Ammon's horn (tissue), 1 donor: ENCODE measurements around the gene XIRP1.
A peak's percentile ranks its signal among the peaks of the same experiment; 100 is the strongest.
"Not testable (repeated sequence)": the region's sequence is repeated elsewhere in the genome, so short reads cannot be mapped to it uniquely, and the experiment has no call there.

Experiments
- DNase-seq: peaks from one replicate; pipeline ENCODE4 v3.0.0-alpha.2; 2016; ENCODE audit warnings: low spot score

The XIRP1 gene

DNA sequence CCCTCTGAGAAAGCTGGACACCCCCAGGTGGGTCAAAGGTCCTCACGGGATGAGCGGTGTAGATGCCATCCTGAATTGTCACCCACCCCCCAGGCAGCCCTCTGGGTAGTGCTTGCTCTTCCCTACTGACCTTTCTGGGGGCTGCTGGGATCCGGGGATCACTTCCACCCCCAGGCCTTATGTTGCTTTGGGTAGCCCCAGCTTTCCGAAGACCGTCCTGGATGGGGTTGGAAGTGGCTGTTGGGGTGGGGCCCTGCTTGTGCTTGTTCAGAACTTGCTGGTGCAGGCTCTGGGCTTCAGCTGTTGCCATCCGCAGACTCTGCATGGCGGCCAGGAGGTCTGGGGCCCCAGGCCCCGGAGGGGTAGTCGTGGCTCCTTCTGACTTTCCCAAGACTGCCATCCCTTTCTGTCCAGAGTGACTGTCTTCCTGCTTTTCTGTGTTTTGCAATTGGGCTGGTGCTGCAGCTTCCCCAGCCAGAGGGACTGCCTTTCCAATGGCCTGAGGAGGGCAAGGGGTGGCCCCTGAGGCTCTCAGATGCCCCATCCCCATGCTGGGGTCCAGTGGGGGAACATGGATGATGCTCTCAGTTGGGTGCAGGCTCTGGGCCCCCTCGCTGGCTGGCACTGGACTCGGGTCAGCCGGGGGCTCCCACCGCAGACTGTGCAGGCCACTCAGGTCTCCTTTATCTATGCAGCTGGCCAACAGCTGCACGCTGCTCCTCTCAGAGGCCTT, 6.3 kb downstream of the XIRP1 start:
- no peak for DNase-seq

DNA sequence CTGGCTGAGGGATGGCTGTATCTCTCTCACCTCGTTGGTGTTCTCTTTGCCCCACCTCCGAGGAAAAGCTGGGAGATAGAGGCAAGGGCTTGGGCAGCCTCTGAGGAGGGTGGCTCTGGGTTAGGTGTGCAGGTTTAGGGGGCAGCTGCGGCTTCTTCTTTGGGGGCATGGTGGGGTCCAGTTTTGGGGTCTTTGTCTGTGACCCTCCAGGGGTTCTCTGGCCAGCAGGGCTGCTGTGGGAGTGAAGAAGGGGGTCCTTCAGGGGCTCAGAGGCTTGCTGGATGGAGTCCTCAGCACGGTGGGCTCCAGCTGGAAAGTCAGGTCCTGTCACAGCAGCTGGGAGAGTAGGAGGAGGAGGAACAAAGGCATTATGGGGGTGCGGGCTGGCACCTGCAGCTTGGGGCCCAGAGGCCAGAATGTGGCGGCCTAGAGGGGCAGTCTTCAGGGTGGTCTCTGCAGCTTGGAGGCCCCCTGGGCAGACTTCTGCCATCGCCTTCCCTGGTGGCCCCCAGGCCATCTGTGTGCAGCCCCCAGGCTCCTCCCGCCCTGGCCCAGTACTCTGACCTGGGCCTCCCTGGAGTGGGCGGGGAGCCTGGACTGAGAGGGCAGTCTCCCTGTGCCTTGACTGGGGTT, 7.0 kb downstream of the XIRP1 start:
- no peak for DNase-seq

DNA sequence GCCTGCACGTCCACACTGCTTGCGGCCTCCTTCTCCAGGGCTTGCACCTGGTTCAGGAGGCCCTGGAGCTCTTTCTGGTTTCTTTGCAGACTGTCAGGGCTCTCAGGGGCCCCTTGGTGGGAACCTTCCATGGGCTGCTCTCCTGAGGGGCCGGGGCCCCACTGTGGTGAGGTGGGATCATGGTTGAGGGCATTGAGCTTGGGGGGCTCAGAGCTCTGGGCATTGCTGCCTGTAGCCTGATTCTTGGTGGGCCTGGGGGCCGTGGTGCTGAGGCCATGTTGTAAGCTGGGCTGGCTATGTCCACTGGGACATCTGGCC, 7.5 kb downstream of the XIRP1 start:
- DNase-seq: no peak

DNA sequence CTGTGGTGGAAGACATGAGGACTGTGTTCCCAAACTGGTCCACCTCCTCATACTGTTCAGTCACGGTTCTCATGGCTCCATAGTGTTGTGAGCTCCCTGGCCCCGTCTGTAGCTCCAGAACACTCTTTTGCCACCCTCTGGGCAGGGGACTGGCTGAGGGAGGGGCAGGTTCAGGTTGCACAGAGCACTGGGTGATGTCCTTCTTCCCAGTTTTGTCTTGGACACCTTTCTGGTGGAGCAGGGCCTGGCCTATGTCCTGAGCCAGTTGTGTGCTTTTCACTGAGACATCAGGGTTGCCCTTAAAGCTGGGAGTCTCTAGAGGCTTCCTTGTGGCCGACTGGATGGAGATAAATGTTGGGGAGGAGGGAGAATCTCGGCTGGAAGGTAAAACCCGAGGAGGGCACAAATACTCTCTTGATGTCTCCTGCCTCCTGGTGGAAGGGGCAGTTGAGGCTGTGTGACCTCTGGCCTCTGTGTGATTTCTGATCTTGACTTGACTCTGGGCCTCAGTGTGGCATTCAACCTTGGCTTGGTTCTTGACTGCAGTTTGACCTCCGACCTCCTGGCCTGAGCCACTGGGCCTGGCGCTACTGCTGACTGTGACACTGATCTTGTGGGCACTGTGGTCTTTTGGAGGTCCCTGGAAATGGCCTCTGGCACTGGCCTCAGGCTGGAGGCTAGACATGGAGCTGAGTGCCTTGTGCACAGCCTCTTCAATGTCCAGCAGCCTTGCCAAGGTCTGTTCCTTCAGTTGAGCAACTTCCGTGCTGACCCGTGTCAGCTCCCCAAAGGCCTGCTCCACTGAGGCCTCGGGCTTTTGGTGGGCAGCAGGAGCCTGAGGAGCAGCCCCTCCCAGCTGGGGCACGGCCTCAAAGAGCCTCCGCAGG, 8.1 kb downstream of the XIRP1 start:
- no peak for DNase-seq

DNA sequence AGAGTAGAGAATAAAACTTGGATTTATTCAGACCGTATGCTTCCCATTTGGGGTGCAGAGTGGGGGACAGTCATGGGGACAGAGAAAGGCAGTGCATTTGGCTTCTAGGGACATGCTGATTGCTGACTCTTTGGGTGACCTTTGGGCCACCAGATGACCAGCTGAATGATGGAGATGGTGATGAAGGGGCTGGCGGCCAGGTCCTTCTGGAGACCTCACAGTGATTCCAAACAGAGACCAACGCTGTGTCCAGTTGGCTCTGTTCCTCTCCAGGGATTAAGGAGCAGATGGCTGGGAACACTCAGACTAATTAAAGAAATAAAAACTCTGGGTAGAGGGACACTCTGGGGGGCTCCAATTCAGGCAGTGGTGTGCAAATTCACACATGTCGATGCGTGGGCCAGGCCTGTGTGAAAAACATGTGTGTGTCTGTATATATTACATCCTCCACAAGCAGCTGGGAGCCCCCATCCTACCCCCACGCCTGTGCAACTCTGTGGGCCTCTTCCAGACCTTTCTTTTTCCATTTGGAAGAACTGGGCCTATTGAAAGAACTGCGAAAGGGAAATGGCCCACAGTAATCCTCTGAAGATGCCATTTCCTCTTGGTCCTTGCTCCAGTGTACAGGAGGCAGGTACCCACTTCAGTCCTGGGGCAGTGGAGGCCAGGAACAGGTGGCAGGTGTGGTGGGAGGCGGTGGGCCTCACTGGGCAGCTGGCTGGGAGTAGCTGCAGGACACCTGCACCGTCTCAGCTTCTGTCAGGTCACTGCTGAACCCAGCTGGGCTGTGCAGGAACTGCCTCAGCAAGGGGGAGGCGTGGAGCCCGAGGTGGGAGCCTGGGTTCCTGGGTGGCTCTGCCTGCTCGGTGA, 8.9 kb downstream of the XIRP1 start:
- no peak for DNase-seq

DNA sequence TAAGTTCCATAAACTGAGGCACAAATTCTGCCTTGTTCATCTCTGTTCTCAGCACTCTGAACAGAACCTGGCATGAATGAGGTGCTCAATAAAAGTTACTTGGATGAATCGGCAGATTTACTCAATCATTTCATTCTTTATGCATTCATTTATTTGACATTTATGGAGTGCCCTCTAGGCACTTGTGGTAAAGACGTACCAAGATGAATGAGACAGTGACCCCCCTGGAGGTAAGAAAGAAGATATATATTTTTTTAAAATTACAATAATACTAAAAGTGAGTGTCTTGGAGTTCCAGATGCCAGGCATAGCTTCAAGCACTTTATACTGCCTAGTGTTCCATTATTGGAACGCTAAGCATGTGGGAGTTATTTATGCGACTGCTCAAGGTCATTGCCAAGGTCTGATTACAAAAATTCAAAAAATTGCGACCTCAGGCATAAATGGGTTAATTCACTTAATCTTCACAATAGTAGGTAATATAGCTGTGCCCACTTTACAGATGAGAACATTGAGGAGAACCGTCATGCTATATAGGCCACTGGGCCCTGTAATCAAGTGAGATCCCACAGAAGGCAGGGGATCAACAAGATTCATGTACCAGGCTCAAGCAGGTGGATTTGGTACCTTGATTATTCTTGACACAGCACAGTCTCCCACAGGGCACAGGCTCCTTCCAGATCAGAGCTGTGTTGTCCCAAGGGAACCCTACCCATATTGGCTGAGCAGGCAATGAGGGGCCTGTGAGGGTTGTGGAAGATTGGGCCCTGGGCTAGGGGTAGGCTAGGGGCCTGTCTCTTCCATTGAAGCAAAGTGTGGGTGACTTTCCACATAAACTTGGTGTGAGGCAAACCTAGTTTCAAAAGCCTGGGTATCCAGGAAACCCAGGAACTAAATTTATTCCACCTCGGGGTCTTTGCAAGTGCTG, 10.7 kb downstream of the XIRP1 start:
- DNase-seq: no peak

DNA sequence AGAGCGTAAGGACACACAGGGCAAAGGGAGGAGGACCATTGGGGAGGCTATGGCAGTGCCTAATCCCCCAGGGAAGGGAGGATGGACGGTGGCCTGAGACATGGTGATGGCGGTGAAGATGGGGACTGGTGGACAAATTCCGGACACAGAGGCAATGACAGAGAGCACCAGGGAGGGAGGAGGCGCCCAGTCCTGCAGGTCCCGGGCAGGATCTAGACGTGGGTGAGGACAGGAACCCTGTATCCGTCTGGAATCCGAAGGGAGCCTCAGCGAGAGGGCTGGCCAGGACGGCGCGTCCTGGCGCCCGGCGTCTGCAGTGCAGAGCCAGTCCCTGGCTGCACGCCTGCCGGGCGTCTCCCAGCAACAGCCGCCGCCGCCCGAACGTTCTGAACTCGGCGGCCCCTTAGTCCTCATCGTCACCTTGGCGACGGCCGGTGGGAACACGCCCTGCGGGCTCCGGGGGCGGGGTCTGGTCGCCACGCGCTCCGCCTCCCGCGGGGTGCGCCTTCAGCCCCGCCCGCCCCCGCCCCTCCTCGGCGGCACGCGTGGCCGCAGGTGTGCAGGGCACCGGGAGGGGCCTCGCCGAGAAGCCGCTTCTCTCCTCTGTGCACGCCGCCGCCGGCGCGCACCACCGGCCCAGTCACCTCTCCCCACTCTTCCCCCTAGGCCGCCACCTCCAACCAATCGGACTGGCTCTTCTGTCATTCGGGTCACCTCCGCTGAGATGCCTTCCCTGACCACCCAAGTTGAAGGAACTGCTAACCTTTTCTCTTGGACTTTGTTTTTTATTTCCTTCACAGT, 11.6 kb downstream of the XIRP1 start:
- peak; percentile 85 for DNase-seq

DNA sequence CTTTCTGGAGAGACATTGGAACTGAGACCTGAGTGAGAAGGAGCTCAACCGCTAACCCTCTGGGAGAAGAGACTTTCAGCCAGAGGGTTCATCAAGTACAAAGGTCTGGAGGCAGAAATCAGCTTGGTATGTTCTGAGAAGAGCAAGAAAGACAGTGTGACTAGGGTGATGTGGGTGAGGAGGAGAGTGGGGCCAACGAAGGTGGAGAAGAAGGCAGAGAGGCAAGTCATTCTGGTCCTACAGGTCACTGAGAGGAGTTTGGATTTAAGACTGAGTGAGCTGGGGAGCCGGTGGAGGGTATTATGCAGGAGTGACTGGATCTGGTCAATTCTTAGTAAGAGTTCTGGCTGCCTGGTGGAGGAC, 12.2 kb downstream of the XIRP1 start:
- no peak for DNase-seq

DNA sequence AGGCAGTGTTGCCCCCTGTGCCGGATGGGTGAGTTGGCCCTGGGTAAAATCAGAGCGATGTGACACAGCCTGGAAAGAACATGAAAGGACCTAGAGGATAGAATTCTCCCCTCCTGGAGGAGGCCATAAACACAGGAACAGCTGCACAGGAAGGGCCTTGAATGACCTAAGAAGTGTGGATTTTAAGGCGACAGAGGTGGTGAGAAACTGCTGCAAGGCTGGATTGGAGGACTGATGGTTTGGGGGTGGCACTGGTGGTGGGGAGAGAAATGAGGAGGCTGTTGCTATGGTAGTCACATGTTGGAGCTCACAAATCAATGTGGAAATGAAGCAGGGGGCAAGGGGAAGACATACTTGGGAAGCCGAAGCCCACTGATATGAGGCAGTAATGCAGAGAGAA, 13.8 kb downstream of the XIRP1 start:
- peak; percentile 49 for DNase-seq

DNA sequence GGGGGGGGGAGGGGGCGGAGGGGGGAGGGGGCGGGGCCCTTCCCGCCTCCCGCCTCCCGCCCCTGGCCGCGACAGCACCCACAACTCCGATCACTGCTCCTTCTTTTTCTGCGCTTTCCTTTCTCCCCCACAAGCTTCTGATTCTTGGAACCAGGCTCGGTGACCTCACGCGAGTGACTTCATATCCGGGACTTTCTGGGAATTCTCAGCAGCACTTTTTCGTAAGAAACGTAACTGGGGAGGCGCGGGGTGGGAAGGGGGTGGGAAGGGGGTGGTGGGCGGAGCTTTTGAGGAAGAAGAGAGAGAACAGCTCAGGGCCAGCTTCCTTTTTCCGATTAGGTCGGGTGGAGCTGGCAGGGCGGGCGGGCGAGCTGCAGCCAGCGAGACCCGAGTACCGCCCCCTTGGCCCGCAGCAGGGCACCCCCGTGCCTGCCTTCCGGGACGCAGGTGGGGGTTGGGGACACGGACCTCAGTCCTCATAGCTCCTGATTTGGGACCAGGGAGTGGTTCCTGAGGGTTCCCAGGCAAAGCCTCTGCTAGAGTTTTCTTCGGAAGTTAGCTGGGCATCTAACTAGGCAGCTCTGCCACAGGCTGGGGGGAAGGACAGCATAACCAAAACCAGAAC, 14.6 kb downstream of the XIRP1 start:
- DNase-seq: peak; percentile 81

DNA sequence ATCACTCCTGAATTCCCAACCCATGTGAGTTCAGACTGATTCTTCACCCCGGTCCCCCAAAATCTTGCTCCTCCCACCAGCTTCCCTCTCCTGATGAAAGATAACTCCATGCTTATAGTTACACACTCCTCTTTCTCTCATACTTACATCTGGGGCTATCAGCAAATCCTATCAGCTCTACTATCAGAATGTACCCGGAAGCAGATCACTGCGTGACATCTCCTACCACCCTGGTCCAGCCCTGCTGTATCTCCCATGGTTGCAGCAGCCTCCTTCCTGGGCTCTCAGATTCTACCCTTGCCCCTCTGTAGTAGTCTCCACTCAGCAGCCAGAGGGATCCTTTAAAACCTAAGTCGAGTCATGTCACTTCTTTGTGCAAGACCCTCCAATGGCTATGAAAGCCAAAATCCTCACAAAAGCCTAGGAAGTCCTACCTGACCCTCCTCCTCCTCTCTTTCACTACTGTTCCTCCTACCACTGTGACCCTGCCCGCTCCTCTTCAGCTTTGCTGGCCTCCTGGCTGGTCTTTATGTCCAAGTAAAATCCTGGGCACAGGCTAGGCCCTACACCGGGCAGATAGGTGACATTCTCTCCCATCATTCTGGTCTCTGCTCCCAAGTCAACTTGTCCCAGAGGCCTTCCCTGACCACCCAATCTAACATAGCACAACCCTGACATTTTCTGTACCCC, 16.2 kb downstream of the XIRP1 start:
- no peak for DNase-seq

DNA sequence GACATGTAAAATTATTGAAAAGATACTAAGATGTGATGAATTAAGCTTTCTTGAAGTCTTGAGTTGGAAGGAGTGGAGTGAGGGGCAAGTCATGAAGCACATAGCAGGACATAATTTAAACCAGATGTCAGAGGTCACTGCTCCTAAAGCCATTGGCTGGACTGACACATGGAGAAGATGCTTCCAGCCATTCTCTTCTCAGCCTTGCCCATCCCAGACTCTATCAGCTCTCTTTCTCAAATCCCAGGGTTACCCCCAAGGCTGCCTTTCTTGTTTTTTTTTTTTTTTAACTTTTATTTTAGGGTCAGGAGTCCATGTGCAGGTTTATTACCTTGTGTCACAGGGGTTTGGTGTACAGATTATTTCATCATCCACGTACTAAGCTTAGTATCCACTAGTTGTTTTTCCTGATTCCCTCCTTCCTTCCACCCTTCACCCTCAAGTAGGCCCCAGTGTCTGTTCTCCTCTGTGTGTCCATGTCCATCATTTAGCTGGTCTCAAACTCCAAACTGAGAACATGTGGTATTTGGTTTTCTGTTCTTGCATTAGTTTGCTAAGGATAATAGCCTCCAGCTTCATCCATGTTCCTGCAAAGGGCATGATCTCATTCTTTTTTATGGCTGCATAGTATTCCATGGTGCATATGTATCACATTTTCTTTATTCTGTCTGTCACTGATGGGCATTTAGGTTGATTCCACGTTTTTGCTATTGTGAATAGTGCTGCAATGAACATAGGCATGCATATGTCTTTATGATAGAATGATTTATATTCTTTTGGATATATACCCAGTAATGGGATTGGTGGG, 18.9 kb downstream of the XIRP1 start:
- no peak for DNase-seq

DNA sequence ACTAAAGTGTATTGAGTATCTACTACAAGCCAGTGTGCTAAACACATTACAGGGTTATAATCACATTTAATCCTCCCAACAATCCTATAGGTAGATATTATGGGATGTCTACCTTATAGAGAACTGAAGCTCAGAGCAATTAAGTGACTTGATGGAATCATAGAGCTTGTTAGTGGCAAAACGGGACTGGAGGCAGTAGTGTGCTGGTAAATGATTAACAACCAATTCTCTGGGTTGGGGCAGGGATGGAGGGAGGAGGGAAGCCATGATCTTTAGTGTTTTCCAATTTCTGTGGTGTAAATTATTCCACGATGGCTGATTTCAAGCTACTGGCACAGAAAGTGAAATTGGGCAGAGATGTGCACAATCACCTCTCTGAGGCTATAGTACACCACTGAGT, 20.5 kb downstream of the XIRP1 start:
- DNase-seq: no peak

DNA sequence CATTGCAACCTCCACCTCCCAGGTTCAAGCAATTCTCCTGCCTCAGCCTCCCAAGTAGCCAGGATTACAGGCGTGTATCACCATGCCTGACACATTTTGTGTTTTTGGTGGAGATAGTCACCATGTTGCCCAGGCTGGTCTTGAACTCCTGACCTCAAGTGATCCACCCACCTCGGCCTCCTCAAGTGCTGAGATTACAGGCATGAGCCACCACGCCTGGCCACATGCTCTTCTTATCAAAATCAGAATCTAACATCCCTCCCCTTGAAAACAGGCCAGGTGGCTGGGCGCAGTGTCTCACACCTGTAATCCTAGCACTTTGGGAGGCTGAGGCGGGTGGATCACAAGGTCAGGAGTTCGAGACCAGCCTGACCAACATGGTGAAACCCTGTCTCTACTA, 21.5 kb downstream of the XIRP1 start:
- DNase-seq: not testable (repeated sequence)

DNA sequence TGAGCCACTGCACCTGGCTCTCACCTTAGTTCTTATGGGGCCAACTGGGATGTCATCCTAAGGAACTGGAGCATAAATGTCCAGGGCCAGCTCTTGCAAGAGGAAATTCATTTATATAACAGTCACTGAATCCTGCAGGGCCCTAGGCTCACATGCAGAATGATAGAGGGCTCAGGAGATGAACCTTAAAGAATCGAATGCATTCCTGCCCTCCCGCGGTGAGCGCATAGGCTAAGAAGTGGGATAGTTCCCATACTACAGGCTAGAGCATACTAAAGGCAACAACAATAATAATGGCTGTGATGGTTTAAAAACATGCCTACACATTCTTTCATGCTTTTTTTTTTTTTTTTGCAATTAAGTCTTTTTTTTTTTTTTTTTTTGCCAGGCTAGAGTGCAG, 21.9 kb downstream of the XIRP1 start:
- no peak for DNase-seq

DNA sequence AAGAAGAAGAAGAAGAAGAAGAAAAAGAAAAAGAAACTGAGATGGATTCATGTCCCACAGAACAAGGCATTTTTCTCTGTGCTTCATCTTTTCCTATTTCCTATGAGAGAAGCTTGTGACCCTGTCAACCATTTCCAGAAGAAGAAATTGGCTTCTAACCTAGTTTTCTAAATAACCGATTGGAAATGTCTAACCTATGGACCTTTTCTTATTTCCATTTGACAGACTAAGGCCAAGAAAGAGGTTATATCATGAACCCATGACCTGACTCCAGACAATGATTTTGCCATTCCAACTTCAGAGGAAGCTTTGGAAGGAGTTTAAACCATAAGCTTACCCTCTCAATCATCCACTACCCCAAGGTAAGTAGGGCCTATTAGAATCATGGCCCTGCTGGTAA, 22.7 kb downstream of the XIRP1 start:
- no peak for DNase-seq

DNA sequence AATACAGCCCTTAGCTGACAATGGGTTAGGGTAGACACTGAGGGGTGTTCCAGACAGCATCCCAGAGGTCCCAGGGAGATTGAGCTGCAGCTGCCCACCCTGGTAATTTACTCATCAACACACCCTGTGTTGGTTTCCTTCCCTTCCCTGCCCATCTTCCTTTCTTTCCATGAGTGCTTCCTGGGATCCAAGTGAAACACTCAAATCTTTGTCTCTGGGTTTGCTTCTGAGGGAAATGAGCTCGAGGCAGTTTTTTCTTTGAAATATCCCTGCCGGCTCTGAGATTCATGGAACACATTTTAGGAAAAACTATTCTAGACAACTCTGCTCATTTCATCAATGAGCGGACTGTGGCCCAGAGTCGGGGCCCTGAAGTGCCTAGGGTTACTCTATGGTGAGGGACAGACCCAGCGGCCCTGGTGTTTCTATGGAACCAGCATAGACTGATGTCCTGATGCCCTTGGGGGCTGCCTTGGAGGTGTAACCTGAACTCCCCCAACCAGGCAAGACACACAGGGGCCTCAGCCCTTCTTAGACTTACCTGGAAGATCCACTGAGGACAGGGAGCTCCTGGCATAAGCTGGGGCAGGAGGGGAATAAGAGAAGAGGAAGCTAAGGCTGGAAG, 24.1 kb downstream of the XIRP1 start:
- DNase-seq: no peak
